ENCODE data around the gene ORC1. TPM values are rescaled to one million over a fixed set of nuclear protein-coding genes. Genes with fewer than 3 reads are reported as not detected.
A peak's percentile ranks its signal among the peaks of the same experiment; 100 is the strongest.

ORC1 gene
- total RNA-seq: 0.66 TPM

DNA sequence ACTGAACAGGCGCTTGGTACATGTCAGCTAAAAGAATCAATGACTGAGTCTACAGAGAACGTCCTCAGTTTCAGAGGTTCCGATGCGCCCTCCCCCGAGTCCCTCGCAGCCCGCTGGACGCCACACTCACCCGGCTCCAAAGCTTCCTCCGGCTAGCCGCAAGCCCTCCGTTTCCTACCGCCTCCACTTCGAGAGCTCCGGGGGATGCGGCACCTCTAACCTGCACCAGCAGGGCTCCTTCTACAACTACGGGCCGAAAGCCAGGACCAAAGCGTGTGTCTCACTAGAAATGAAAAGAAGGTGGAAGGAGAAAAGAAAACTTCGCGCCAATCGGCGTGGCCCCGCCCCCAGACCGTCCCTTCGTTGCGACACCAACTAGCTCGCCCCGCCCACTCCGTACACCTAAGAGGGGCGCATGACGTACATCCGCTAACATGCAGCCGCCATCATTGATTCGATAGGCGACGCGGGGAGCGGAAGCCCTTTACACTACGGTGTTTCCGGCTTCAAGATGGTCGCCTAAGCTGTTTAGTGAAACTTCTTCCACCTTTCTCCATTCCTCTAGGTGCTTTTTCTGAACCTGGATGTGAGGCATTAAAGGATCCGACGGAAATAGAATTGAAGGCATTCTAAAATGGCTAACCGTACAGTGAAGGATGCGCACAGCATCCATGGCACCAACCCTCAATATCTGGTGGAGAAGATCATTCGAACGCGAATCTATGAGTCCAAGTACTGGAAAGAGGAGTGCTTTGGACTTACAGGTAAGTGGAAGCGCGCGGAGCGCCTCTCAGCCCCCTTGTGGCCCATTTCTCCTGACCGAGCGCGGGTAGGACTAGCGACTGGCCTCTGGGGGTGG is at the start of gene ORC1, which contains the start of gene PRPF38A:
Gene ORC1, minus strand, starts transcription at position 308 of the 859 bp plus-strand sequence. CDS start 2,200 bp downstream, outside the sequence.
Gene PRPF38A, plus strand, starts transcription at position 487 of the 859 bp plus-strand sequence. Its CDS starts 148 bp downstream, at position 635.
- peak; percentile 98 for DNase-seq (ENCODE audit: low spot score)

DNA sequence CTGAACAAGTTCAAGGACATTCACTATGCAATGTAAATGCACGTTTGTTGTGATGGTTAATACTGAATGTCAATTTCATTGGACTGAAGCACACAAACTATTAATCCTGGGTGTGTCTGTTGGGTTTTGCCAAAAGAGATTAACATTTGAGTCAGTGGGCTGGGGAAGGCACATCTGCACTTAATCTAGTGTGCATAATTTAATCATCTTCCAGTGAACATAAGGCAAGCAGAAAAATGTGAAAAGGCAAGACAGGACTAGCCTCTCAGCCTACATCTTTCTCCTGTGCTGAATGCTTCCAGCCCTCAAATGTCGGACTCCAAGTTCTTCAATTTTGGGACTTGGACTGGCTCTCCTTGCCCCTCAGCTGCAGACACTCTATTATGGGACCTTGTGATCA is 40.2 kb upstream of the ORC1 start:
- no peak for DNase-seq (ENCODE audit: low spot score)

DNA sequence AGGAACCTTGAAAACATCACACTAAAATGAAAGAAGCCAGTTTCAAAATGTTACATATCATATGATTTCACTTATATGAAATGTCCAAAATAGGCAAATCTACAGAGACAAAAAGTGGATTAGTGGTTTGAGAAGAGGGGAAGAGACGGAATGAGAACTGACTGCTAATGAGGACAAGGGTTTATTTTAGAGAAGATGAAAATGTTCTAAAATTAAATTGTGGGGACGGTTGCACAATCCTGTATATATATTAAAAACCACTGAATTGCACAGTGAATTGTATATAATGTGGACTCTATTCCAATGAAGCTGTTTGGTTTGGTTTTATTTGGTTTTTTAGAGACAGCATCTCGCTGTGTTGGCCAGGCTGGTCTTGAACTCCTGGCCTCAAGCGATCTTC is 35.8 kb upstream of the ORC1 start:
- no peak for DNase-seq (ENCODE audit: low spot score)

DNA sequence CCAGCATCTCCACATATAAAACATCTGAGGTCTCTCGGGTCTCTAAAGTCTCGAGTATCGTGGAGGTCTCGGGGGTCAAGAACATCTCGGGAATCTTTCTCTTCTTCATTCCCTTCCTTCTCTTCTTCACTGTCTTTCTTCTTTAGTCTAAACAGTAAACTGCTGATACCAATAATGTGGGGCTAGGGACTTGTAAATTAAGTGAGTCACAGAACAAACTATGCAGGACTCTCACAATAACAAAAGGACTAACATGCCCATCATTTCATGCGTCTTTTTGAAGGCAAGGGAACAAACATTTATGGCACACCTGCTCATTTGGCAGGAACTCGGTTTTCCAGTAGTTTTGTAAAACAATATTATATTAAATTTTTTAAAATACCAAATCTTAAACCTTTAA is 32.6 kb upstream of the ORC1 start:
- DNase-seq (ENCODE audit: low spot score): no peak

DNA sequence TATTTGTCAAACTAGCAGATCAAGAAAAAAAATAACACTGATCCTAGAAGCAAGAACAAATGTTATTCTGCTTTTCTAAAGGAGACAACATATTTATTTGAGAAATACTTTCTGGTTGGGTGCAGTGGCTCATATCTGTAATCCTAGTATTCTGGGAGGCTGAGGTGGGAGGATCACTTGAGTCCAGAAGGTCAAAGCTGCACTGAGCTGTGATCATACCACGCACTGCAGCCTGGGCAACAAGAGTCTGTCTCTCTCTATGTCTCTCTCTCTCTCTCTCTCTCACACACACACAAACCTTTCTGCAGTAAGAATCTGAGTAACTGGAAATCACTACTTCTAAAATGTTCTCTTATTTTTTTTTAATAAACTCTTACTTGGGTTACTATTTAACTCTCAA is 31.4 kb upstream of the ORC1 start:
- DNase-seq (ENCODE audit: low spot score): no peak

DNA sequence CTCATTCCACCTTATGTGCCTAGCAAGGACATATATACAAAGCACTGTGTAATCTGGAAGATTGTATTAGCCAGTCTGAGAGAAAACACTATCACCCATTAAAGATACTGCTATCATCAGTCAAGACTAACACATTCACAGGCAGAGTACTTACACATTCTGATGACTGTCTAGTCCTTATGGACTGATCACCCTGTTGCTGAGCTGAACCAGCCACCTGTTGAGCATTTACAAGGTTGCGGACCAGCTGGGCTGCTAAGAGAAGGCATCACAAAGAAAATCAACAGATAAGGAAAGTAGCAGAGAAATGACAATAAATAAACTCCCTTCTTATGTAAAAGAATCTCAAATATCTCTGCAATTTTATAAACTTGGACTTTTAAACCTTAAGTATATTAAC is 31.0 kb upstream of the ORC1 start:
- DNase-seq (ENCODE audit: low spot score): no peak

DNA sequence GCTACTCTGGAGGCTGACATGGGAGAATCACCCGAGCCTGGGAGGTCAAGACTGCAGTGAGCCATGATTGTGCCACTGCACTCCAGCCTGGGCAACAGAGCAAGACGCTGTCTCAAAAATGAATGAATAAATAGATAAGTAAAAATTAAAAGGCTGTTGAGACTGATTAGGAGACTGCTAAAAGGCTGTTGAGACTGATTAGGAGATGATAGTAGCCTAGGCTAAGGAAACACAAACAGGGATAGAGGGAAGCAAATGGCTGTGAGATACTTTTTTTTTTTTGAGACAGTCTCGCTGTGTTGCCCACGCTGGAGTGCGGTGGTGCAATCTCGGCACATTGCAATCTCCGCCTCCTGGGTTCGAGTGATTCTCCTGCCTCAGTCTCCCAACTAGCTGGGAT is 28.6 kb upstream of the ORC1 start:
- no peak for DNase-seq (ENCODE audit: low spot score)

DNA sequence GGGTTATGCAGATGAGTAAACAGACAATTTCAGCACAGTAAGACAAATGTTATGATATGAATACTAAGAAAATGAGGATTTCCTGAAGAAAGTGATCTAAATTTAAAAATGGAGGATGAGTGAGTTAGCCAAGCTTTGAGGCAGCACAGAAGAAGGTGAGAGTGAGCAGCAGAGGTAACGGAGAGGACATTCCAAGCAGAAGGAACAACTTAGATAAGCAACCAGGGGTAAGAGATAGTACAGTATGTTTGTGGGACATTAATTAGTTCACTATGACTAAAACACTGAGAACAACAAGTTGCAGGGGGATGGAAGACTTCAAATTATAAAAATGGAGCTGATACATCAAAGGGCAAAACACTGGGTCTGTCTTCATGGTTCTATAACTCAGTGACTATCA is 22.9 kb upstream of the ORC1 start:
- DNase-seq (ENCODE audit: low spot score): no peak

DNA sequence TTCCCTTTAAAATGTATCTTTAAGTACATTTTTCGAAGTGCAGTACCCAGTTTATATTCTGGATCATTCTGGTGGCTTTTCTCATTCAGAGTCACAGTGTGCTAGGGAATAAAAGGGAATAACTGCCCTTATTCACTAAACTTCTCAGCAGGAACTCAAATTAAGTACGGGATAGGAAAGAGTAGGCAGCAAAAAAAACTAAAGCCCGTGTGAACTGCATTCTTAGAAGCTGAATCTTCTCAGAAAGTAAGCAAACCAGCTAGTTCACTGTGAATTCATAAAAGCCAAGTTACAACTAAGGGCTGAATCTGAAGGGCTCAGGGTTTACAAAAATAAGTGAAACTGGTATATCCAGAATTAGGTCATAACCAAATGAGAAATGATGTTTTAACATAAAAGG is 22.1 kb upstream of the ORC1 start:
- no peak for DNase-seq (ENCODE audit: low spot score)

DNA sequence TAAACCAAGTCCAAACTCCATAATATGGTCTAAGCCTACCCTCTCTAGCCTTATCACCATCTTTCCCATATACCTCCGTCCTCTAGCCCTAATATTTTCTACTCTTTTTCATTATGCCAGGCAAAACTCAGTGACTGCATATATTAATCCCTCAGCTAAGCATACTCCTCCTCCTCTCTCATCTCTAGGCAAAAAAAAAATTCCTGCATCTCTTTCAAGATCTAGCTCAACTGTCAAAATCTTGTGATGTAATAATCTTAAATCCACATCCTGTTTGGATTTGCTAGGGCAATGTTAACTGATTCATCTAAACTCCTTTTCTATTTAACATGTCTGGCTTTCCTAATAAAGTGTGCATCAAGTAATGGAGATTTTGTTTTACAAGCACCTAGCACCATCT is 20.6 kb upstream of the ORC1 start:
- no peak for DNase-seq (ENCODE audit: low spot score)

DNA sequence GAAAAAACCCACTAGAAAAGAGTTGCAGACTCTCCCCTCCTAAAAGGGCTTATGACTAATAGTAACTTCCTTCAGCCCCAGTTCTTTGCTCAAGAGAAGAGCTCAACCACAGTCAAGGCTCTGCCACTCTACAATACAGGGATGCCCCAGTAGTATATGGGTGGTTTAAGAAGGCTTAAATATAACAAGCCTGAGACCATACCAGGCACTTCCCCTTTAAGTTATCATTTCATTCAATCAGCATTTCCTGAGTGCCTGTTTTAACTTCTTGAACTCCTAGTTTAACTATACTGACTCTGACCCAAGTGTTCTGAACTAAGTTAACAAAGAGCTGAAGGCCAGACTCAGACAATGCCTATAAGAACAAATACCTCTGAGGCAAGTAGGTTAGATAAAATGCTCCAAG is 20.0 kb upstream of the ORC1 start:
- no peak for DNase-seq (ENCODE audit: low spot score)

DNA sequence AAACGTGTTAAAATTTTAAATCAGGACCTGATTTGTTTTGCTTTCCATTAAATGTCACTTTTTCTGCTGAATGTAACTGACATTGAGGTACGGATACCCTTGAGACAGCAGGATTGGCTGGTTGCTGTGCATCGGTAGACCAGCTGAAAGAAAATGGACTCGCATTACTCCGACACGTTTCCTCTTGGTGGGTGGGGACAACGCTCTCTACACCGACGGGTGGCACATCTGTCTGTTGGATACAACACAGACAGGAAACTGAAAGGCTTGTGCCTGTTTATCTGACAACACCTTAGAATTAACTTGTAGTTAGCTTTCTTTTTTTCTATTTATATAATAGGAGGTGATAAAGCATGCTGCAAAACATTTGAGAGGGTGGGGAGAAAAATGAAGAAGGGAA is 19.5 kb upstream of the ORC1 start:
- DNase-seq (ENCODE audit: low spot score): peak; percentile 12

DNA sequence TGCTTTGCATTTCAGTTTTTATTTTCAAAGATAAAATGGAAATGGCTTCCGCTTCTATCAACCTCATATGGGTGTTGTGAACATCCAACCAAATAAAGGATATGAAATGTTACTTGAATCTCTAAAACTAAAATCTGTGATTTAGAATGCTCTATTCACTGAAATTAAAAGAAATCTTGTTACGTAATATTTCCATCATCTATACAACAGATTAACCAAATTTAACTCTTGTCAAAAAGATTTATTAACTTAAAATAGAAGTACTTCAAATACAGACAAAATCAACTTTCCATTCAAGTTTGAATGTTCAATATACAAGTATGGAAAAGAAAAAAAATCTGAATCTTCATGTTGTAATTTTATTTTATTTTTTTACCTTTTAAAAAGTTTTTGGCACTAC is 18.8 kb upstream of the ORC1 start:
- no peak for DNase-seq (ENCODE audit: low spot score)

DNA sequence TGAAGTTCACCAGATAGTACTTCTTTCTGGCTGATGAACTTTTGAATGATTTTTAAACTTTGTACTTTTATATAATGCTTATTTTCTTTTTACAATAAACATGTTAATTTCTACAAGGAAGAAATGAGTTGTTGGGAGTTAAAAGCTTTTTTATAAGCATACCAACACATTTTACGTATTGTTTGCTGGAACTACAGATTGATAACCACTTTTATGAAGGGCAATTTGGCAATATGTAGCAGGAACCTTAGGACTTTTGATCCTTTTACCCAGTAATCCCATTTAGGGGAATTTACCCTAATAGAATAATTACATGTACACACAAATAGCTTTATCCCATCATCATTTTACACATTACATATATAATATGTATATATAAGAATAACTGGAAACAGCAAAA is 16.5 kb upstream of the ORC1 start:
- no peak for DNase-seq (ENCODE audit: low spot score)

DNA sequence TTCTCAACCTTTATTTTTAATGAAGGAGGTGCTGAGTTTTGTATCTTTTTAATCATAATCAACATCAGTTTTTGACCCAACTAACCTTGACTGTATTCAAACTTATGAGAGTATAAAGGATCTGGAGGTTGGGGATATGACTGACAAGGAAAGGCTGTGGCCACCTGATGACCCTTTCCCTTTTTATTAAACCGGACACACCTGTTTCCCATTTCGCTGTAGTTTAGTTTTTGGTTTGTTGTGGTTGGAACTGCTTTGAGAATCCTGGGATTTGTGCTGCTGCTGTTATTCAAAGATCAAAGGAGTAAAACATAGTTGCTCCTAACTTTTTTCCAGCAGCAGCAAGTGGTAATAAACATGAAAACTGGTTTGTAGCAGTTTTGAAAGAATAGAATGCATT is 12.6 kb upstream of the ORC1 start:
- no peak for DNase-seq (ENCODE audit: low spot score)

DNA sequence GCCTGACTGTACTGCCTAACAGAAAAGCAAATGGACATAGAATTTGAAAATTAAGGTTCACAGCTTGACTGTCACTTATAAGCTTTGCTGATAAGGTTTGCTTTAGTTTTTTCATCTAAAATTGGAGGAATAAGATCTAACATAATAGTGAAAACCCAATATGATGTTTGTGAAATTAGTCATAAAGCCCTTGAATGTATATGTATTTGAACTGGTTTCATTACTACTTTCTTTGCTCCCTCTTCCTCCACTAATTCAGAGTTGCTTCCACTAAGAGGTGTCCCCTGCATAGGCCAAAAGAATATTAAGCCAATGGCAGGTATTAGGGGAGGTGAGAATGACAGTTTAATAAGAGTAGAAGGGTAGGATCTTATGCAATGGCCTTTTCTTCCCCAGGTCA is 10.7 kb upstream of the ORC1 start:
- no peak for DNase-seq (ENCODE audit: low spot score)

DNA sequence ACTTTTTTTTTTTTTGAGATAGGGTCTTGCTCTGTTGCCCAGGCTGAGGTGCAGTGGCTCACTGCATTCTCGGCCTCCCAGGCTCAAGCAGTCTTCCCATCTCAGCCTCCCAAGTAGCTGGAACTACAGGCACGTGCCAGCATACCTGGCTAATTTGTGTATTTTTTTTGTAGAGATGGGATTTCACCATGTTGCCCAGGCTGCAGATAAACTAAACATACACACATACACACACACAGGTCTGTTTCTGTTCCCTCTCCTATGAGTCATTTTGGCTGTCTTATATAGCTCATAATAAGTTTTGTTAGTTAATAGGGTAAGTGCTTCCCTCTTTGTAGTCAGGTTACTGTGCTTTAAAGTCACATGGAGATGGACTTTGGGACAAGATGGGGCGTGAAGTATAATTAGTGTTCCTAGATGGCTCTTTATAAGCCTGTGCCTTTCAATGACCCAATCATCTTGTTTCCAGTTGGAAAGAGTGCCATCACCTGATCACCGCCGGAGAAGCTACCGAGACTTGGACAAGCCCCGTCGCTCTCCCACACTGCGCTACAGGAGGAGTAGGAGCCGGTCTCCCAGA is 9.3 kb upstream of the ORC1 start:
- no peak for DNase-seq (ENCODE audit: low spot score)

DNA sequence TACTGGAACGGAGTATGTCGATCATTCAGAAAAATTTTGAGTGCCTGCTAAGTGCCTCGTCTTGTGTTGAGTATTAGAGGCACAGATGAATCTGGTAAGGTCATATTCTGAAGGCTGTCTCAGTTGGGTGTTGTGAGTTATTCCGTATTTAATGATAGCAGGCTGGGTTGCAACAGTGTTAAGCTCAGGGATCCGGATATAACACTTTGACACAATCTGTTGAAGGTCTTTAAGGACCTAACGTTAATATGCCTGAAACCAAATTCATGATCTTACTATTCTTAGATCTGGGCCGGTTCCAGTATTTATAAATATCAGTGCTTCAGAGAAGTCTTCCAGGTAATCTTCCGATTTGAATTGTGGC is 734 bp upstream of the ORC1 start:
- no peak for DNase-seq (ENCODE audit: low spot score)

DNA sequence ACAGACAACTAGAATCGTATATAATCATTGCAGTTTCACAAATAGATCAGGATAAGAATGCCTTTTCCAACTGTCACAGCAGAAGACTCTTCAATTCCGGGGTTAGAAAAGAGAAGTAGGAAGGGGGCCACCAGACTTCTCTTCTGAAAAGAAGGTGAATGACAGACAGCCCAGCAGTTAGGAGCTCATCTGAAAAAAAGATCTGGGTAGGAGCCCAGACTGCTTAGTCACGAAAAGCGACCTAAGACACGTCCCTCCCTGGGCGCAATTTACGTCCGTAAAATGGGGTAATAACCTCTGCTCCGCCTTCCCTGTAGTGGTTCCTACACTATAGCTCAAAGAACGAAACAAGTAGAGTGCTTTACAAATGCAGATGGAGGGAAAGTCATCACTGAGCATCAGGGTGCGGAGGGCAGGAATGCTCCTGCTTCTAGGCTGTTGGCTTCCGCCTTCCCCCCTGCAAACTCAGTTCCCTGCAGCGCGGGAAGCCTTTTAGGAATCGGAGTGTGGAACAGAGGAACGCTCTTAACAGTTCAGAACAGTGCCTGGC is 582 bp downstream of the ORC1 start:
- DNase-seq (ENCODE audit: low spot score): peak; percentile 10

DNA sequence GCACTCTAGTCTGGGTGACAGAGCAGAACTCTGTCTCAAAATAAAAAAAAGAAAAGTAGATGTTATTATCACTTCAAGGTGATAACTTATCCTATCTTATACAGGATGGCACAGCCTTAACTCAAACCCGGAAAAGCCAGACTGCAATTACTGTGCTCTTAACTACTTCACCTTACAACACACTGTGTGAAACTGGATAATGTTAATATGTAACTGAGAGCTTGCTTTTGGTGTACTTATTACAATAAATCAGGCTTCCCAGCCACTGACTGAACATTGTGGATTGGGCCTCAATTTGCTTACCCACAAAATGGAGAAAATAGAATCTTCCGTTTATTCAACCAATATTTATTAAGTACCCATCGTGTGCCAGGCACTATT is 1.4 kb downstream of the ORC1 start:
- DNase-seq (ENCODE audit: low spot score): no peak

DNA sequence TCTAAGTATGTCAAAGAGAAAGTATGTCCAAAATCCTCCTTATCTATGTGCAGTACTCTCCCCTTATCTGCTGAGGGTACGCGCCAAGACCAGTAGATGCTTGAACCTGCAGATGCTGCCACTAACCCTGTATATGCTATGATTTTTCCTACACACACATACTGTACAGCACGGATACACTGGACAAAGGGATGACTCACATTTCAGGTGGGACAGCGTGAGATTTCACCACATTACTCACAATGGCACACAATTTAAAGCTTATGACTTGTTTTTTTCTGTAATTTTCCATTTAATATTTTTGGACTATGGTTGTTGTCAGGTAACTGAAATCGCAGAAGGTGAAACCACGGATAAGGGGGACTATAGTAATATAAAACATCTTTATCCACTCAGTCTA is 4.1 kb downstream of the ORC1 start:
- no peak for DNase-seq (ENCODE audit: low spot score)

DNA sequence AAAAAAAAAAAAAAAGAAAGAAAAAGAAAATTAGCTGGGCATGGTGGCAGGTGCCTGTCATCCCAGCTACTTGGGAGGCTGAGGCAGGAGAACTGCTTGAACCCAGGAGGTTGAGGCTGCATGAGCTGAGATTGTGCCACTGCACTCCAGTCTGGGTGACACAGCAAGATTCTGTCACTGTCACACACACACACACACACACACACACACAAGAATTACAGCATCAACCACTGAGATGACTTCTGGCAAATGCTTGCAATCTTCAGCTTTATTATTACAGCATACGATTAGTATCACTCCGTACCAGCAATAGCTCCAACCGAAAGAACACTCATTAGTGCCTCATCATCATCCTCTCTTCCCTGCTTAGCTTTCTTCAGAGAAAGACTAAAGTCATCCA is 4.6 kb downstream of the ORC1 start:
- DNase-seq (ENCODE audit: low spot score): no peak

DNA sequence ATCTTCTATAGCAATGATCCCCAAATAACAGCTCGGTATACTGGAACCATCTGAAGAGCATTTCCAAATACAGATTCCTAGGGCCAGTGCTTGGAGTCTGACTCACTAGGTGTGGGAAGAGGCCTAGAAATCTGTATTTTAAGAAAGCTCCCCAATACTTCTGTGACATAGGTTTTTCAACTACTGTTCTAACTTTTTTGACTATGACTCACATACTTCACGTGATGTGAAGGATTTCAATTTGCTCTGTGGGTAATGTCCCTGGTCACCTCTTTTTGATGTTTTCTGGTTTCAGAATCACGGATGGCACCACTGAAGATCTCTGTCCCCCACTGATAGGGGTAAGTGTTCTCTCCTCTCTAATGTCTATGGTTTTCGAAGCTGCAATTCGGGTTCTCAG is 11.0 kb downstream of the ORC1 start:
- DNase-seq (ENCODE audit: low spot score): no peak

Measured in mucosa of gallbladder (tissue), 1 donor.